Left ventricle myocardium inferior (tissue), 1 donor: ENCODE data around the gene HNF4A. TPM values are rescaled to one million over a fixed set of nuclear protein-coding genes. Genes with fewer than 3 reads are reported as not detected.

Source experiments
- DNase-seq: peaks from one replicate; pipeline ENCODE4 v3.0.0-alpha.2; 2020
- H3K27ac ChIP-seq: fragments of 200-600 bp; replicated peaks from 2 replicates; pipeline ENCODE4 v1.8.0; 2021
- H3K27me3 ChIP-seq: fragments of 200-600 bp; 2 replicates; pipeline ENCODE4 v1.8.0; 2021; ENCODE audit warnings: low read depth
- H3K36me3 ChIP-seq: fragments of 200-600 bp; 2 replicates; pipeline ENCODE4 v1.8.0; 2021
- H3K4me1 ChIP-seq: fragments of 200-600 bp; 2 replicates; pipeline ENCODE4 v1.8.0; 2021
- H3K4me3 ChIP-seq: fragments of 200-600 bp; 2 replicates; pipeline ENCODE4 v1.8.0; 2021; ENCODE audit warnings: mild to moderate bottlenecking, moderate library complexity
- H3K9me3 ChIP-seq: fragments of 200-600 bp; replicated peaks from 2 replicates; pipeline ENCODE4 v1.8.0; 2021
- intact Hi-C: fragments of 100-400 bp; cut with micrococcal nuclease; formaldehyde crosslinking; loops from one replicate; pipeline ENCODE4 v1.11.0; 2022
- total RNA-seq: library from RNA; stranded (reverse); fragmentation: NEBNext Ultra II Directional; extraction: Animal tissue kit (Norgen Biotek cat#: 25700); gene quantifications from one replicate; pipeline ENCODE4 v1.2.1, GENCODE V29; 2021
- TF ChIP-seq, protein P1 (sequence below): fragments of 200-600 bp; IDR thresholded peaks from 2 replicates; pipeline ENCODE4 v1.8.0; 2021; ENCODE audit warnings: antibody characterized with exemption, mild to moderate bottlenecking, borderline replicate concordance
- donor health status: DM: no; HTN: yes; CAD: no; lungs with severe emphysema.

Gene HNF4A
- total RNA-seq, 1 donor from 2014 or later, result not detected

DNA sequence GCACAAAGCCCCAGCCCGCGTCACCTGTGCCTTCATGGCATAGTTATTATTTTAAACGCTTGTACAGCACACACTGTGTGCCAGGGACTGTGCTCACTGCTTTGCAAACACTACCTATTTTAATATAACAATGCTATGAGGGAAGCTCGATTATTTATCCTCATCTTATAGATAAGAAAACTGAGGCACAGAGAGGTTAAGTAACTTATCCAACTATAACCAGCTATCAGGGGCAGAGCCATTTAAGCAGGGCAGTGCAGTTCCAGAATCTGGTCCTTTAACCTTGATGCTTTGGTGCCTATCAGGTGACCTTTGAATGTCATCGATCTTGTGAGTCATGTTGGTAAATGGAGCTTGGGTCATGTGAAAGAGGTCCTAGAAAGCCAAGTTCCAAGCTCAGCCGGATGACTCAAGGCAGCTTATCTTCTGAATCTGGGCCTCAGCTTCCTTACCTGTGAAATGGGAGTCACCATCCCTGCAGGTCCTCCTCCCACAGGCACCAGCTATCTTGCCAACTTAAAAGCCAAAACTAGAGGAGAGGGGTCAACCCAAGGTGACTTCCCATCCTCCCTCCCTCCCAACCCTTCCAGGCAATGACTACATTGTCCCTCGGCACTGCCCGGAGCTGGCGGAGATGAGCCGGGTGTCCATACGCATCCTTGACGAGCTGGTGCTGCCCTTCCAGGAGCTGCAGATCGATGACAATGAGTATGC, 63.8 kb downstream of the HNF4A start:
- intact Hi-C loops, result no loop called here
- Histone ChIP-seq H3K36me3 (no peaks in the 10 kb centered on the region), H3K27me3 (peaks cover 59% of the 10 kb centered on the region), H3K4me3 (no peak overlapping the region), H3K27ac (no peak overlapping the region), H3K4me1 (no peaks in the 10 kb centered on the region), H3K9me3 (no peaks in the 10 kb centered on the region)
- TF ChIP-seq, protein P1, sequence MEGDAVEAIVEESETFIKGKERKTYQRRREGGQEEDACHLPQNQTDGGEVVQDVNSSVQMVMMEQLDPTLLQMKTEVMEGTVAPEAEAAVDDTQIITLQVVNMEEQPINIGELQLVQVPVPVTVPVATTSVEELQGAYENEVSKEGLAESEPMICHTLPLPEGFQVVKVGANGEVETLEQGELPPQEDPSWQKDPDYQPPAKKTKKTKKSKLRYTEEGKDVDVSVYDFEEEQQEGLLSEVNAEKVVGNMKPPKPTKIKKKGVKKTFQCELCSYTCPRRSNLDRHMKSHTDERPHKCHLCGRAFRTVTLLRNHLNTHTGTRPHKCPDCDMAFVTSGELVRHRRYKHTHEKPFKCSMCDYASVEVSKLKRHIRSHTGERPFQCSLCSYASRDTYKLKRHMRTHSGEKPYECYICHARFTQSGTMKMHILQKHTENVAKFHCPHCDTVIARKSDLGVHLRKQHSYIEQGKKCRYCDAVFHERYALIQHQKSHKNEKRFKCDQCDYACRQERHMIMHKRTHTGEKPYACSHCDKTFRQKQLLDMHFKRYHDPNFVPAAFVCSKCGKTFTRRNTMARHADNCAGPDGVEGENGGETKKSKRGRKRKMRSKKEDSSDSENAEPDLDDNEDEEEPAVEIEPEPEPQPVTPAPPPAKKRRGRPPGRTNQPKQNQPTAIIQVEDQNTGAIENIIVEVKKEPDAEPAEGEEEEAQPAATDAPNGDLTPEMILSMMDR, result no peak
- DNase-seq, result no peak

DNA sequence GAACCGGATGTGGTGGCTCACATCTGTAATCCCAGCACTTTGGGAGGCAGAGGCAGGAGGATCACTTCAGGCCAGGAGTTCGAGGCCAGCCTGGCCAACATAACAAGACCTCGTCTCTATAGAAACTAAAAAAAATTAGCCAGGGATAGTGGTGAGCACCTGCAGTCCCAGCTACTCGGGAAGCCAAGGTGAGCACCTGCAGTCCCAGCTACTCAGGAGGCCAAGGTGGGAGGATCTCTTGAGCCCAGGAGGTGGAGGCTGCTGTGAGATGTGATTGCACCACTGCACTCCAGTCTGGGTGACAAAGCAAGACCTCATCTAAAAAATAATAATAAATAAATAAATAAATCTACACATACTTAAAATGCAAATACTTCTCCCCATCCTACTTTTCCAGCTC, 65.0 kb downstream of the HNF4A start:
- no peaks in the 10 kb centered on the region for H3K4me1 ChIP-seq
- H3K27me3 ChIP-seq, result peaks cover 58% of the 10 kb centered on the region
- H3K36me3 ChIP-seq, result no peaks in the 10 kb centered on the region
- H3K27ac ChIP-seq, result no peak overlapping the region
- DNase-seq, result no peak
- H3K9me3 ChIP-seq, result no peaks in the 10 kb centered on the region
- TF ChIP-seq, protein P1, result no peak
- intact Hi-C loops, result no loop called here
- no peak overlapping the region for H3K4me3 ChIP-seq

DNA sequence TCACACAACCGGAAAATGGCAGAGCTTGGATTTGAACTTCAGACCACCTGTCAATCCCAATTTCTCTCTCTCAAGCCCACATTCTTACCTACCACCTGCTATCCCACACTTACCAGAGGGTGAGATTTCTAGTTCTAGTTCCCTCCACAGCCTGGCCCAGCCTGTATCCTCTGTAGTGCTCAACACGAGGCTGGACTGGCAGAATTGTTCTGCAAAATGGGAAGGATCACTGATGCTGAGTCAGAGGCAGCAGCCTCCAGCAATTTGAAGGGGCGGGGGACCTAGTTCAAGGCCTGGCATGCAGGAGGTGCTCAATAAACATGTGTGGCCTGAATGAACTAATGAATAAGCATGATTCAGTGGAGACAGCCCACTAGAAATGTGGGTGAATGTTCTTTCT, 66.6 kb downstream of the HNF4A start:
- intact Hi-C loops, result no loop called here
- DNase-seq, result no peak
- H3K9me3 ChIP-seq, result no peaks in the 10 kb centered on the region
- TF ChIP-seq, protein P1, result no peak
- peaks cover 62% of the 10 kb centered on the region for H3K27me3 ChIP-seq
- no peaks in the 10 kb centered on the region for H3K36me3 ChIP-seq
- no peak overlapping the region for H3K4me3 ChIP-seq
- no peak overlapping the region for H3K27ac ChIP-seq
- no peaks in the 10 kb centered on the region for H3K4me1 ChIP-seq

DNA sequence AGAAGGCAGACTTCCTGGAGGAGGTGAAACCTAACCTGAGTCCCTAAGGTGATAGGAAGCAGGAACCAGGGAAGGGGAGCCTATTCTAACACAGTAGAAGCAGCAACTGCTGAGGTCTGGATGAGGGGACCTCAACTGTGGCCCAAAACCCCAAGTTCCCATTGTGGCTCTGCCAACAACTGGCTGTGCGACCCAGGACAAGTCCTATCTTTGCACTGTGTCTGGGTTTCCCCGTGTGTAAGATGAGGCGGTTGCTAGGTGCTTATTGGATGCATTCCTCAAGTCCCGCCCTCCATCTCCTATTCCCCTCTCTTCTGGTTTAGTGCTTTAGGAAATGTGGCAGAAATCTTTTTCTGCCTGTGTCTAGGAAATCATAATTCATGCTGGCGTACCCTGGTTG, 68.0 kb downstream of the HNF4A start:
- DNase-seq, result no peak
- Histone ChIP-seq H3K27me3 (peaks cover 68% of the 10 kb centered on the region), H3K4me3 (no peak overlapping the region), H3K4me1 (no peaks in the 10 kb centered on the region), H3K27ac (no peak overlapping the region), H3K9me3 (no peaks in the 10 kb centered on the region), H3K36me3 (no peaks in the 10 kb centered on the region)
- TF ChIP-seq, protein P1, result no peak
- intact Hi-C loops, result no loop called here

DNA sequence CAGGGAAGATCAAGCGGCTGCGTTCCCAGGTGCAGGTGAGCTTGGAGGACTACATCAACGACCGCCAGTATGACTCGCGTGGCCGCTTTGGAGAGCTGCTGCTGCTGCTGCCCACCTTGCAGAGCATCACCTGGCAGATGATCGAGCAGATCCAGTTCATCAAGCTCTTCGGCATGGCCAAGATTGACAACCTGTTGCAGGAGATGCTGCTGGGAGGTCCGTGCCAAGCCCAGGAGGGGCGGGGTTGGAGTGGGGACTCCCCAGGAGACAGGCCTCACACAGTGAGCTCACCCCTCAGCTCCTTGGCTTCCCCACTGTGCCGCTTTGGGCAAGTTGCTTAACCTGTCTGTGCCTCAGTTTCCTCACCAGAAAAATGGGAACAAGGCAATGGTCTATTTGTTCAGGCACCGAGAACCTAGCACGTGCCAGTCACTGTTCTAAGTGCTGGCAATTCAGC, 68.6 kb downstream of the HNF4A start:
- Histone ChIP-seq H3K27me3 (peaks cover 64% of the 10 kb centered on the region), H3K9me3 (no peaks in the 10 kb centered on the region), H3K4me3 (no peak overlapping the region), H3K27ac (no peak overlapping the region), H3K36me3 (no peaks in the 10 kb centered on the region), H3K4me1 (no peaks in the 10 kb centered on the region)
- intact Hi-C loops, result no loop called here
- no peak for DNase-seq
- TF ChIP-seq, protein P1, result no peak
